ENCODE data around the gene FASN. TPM values are rescaled to one million over a fixed set of nuclear protein-coding genes. Genes with fewer than 3 reads are reported as not detected.

Gene FASN
- total RNA-seq, 1 experiment from 2014 or later = 372 TPM

DNA sequence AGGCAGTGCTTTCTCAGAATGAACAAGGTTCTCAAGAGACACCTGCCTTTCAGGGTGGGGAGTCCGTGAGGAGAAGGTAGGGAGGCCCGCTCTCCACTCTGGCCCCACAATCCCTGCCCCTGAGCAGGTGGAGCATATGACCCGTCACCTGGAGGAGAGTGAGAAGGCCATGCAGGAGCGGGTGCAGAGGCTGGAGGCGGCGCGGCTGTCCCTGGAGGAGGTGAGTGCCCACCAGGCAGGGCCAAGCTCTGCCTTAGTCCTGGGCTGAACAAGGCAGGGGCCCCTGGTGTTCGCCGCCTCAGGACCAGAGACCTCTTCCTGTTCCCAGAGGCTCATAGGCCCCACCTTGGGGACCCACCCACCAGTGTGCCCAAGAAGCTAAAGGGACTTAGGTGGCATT, 69.1 kb downstream of the FASN start:
- no peaks in the 10 kb centered on the region for H3K9me3 Mint-ChIP-seq (ENCODE audit: low read depth, unreplicated experiment)
- no peaks in the 10 kb centered on the region for H3K27me3 Mint-ChIP-seq (ENCODE audit: unreplicated experiment)
- BruUV-seq (replicated peaks) = no TSS peak
- H3K27ac Mint-ChIP-seq (ENCODE audit: unreplicated experiment) = no peak overlapping the region
- CTCF ChIA-PET = no interaction called here
- DNase-seq = no peak
- H3K4me1 Mint-ChIP-seq (ENCODE audit: low read depth, unreplicated experiment) = no peaks in the 10 kb centered on the region
- H3K36me3 Mint-ChIP-seq (ENCODE audit: insufficient read depth, unreplicated experiment) = peaks cover 29% of the 10 kb centered on the region
- intact Hi-C loops (cut with micrococcal nuclease; ENCODE audit: unreplicated experiment) = no loop called here
- H3K4me3 Mint-ChIP-seq (ENCODE audit: low read depth, unreplicated experiment) = no peak overlapping the region
- TF ChIP-seq, protein P1, sequence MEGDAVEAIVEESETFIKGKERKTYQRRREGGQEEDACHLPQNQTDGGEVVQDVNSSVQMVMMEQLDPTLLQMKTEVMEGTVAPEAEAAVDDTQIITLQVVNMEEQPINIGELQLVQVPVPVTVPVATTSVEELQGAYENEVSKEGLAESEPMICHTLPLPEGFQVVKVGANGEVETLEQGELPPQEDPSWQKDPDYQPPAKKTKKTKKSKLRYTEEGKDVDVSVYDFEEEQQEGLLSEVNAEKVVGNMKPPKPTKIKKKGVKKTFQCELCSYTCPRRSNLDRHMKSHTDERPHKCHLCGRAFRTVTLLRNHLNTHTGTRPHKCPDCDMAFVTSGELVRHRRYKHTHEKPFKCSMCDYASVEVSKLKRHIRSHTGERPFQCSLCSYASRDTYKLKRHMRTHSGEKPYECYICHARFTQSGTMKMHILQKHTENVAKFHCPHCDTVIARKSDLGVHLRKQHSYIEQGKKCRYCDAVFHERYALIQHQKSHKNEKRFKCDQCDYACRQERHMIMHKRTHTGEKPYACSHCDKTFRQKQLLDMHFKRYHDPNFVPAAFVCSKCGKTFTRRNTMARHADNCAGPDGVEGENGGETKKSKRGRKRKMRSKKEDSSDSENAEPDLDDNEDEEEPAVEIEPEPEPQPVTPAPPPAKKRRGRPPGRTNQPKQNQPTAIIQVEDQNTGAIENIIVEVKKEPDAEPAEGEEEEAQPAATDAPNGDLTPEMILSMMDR (IDR thresholded peaks at IDR 0.05; ENCODE audit: unreplicated experiment) = no peak

Other genes with a start within 250 kb of the FASN start
- gene P4HB, start 237.7 kb downstream of the FASN start, total RNA-seq (2022) = 750 and 777 TPM in 2 replicates
- 273 and 288 TPM in 2 replicates for gene ARHGDIA, start 226.9 kb downstream of the FASN start, total RNA-seq (2022)
- 118 and 122 TPM in 2 replicates for gene ALYREF, start 206.7 kb downstream of the FASN start, total RNA-seq (2022)
- 110 and 113 TPM in 2 replicates for gene ANAPC11, start 206.5 kb downstream of the FASN start, total RNA-seq (2022)
- 0.27 and 0.47 TPM in 2 replicates for gene NPB, start 196.0 kb downstream of the FASN start, total RNA-seq (2022)
- 58.4 and 60.9 TPM in 2 replicates for gene PCYT2, start 186.8 kb downstream of the FASN start, total RNA-seq (2022)
- gene SIRT7, start 180.1 kb downstream of the FASN start, total RNA-seq (2022) = 50.3 and 56.0 TPM in 2 replicates
- gene MAFG, start 170.5 kb downstream of the FASN start, total RNA-seq (2022) = 36.1 and 37.9 TPM in 2 replicates
- gene PYCR1, start 160.9 kb downstream of the FASN start, total RNA-seq (2022) = 102 and 105 TPM in 2 replicates
- not detected in 2 replicates for gene MYADML2, start 151.0 kb downstream of the FASN start, total RNA-seq (2022)
- not detected in 2 replicates for gene NOTUM, start 137.0 kb downstream of the FASN start, total RNA-seq (2022)
- 37.7 and 43.5 TPM in 2 replicates for gene ASPSCR1, start 120.6 kb downstream of the FASN start, total RNA-seq (2022)
- gene CENPX, start 75.4 kb downstream of the FASN start, total RNA-seq (2022) = 84.4 and 86.9 TPM in 2 replicates
- 31.2 and 32.6 TPM in 2 replicates for gene LRRC45, start 74.9 kb downstream of the FASN start, total RNA-seq (2022)
- 8.0 and 9.3 TPM in 2 replicates for gene RAC3, start 66.6 kb downstream of the FASN start, total RNA-seq (2022)
- gene DCXR, start 60.5 kb downstream of the FASN start, total RNA-seq (2022) = 87.8 and 95.3 TPM in 2 replicates
- 26.4 and 33.5 TPM in 2 replicates for gene RFNG, start 46.4 kb downstream of the FASN start, total RNA-seq (2022)
- gene GPS1, start 46.3 kb downstream of the FASN start, total RNA-seq (2022) = 114 and 115 TPM in 2 replicates
- 132 and 146 TPM in 2 replicates for gene DUS1L, start 32.4 kb downstream of the FASN start, total RNA-seq (2022)
- 69.9 and 76.8 TPM in 2 replicates for gene CCDC57, start 114.6 kb upstream of the FASN start, total RNA-seq (2022)
- gene SLC16A3, start 130.8 kb upstream of the FASN start, total RNA-seq (2022) = 44.7 and 47.2 TPM in 2 replicates
- gene CSNK1D, start 175.5 kb upstream of the FASN start, total RNA-seq (2022) = 157 and 160 TPM in 2 replicates
- 0.34 TPM in 1 of 2 replicates, not detected in the other for gene CD7, start 219.4 kb upstream of the FASN start, total RNA-seq (2022)
- gene SECTM1, start 235.5 kb upstream of the FASN start, total RNA-seq (2022) = 10.4 and 13.4 TPM in 2 replicates